SK-N-SH (cell line): ENCODE measurements around the gene NETO2. TPM values are rescaled to one million over a fixed set of nuclear protein-coding genes. Genes with fewer than 3 reads are reported as not detected.

Experiments used
- CTCF ChIA-PET: fragments of 300-600, 350-600 bp; formaldehyde crosslinking; extraction: SDS; loops from one replicate; lab custom pipeline; 2021; lab: Yijun Ruan, JAX
- POLR2A ChIA-PET: fragments of 350-600 bp; sonication (Branson Sonifier 250); formaldehyde crosslinking; extraction: SDS; loops from one replicate; lab custom pipeline; 2020; ENCODE audit warnings: antibody characterized with exemption, inconsistent platforms; lab: Yijun Ruan, JAX
- DNase-seq: peaks from one replicate; pipeline ENCODE4 v3.0.0; 2012
- H2AFZ ChIP-seq: fragments of 200-600 bp; sonication (generic); 2 replicates; pipeline ENCODE4 v1.8.1; 2016; ENCODE audit warnings: antibody characterized with exemption, mild to moderate bottlenecking, low read depth
- H3F3A ChIP-seq: fragments of 200-600 bp; sonication (generic); replicated peaks from 2 replicates; pipeline ENCODE3; 2016; ENCODE audit warnings: antibody characterized with exemption, mild to moderate bottlenecking; ENCODE audit not compliant: insufficient read depth
- H3K27ac ChIP-seq, 2 experiments: fragments of 200-500 bp in 1 of 2; fragments of 200-600 bp in 1 of 2; sonication (Bioruptor generic) in 1 of 2; sonication (generic), shearing (Covaris generic) in 1 of 2; 2 replicates each; pipeline versions ENCODE4 v1.5.1 to v1.6.1; 2014 to 2016; ENCODE audit warnings: low read depth in 2 of 2, inconsistent platforms in 1 of 2, low read length in 1 of 2, mild to moderate bottlenecking in 1 of 2, mixed read lengths in 1 of 2
- H3K27me3 ChIP-seq: fragments of 200-600 bp; sonication (generic), shearing (Covaris generic); 2 replicates; pipeline ENCODE4 v1.6.1; 2016; ENCODE audit warnings: mixed run types; ENCODE audit not compliant: insufficient read depth
- H3K36me3 ChIP-seq, 2 experiments: fragments of 200-500 bp in 1 of 2; fragments of 200-600 bp in 1 of 2; sonication (Bioruptor generic) in 1 of 2; sonication (generic) in 1 of 2; replicated peaks in 1 of 2; 2 replicates each; pipeline versions ENCODE3 to v1.5.1; 2014 to 2016; ENCODE audit warnings: low read length in 1 of 2, mild to moderate bottlenecking in 1 of 2; ENCODE audit not compliant: insufficient read depth in 2 of 2, control insufficient read depth in 1 of 2
- H3K4me1 ChIP-seq, 2 experiments: fragments of 200-500 bp in 1 of 2; fragments of 200-600 bp in 1 of 2; sonication (Bioruptor generic) in 1 of 2; sonication (generic), shearing (Covaris generic) in 1 of 2; 2 replicates each; pipeline versions ENCODE4 v1.5.1 to v1.6.1; 2014 to 2016; ENCODE audit warnings: low read depth in 1 of 2, low read length in 1 of 2, mixed run types in 1 of 2; ENCODE audit not compliant: insufficient read depth in 2 of 2, control insufficient read depth in 1 of 2
- H3K4me2 ChIP-seq: fragments of 200-600 bp; sonication (generic), shearing (Covaris generic); 2 replicates; pipeline ENCODE4 v1.6.1; 2017; ENCODE audit warnings: mixed run types
- H3K4me3 ChIP-seq, 2 experiments: fragments of 200-500 bp in 1 of 2; fragments of 200-600 bp in 1 of 2; sonication (Bioruptor generic) in 1 of 2; sonication (generic), shearing (Covaris generic) in 1 of 2; 2 replicates each; pipeline versions ENCODE4 v1.5.1 to v1.8.1; 2014 to 2016; ENCODE audit warnings: low read depth in 2 of 2, inconsistent platforms in 1 of 2, low read length in 1 of 2, mild to moderate bottlenecking in 1 of 2, mixed read lengths in 1 of 2, moderate library complexity in 1 of 2
- H3K79me2 ChIP-seq: fragments of 200-600 bp; sonication (generic); 2 replicates; pipeline ENCODE4 v1.8.1; 2017; ENCODE audit warnings: mild to moderate bottlenecking; ENCODE audit not compliant: insufficient read depth
- H3K9ac ChIP-seq: fragments of 200-600 bp; sonication (generic); 2 replicates; pipeline ENCODE4 v1.6.1; 2017; ENCODE audit warnings: mixed run types
- H3K9me2 ChIP-seq: fragments of 200-600 bp; sonication (generic); 2 replicates; pipeline ENCODE4 v1.6.1; 2017; ENCODE audit warnings: mixed run types
- H3K9me3 ChIP-seq: fragments of 200-600 bp; sonication (generic); 2 replicates; pipeline ENCODE4 v1.6.1; 2017; ENCODE audit warnings: mixed run types, mild to moderate bottlenecking, moderate library complexity
- H4K20me1 ChIP-seq: fragments of 200-600 bp; sonication (generic); 2 replicates; pipeline ENCODE4 v1.6.1; 2017; ENCODE audit warnings: mild to moderate bottlenecking, mixed run types; ENCODE audit not compliant: insufficient read depth
- CTCF ChIP-seq: fragments of 200-600 bp; sonication (generic); IDR thresholded peaks from 2 replicates; pipeline ENCODE4 v1.6.1; 2017; ENCODE audit warnings: antibody characterized with exemption, mild to moderate bottlenecking, moderate library complexity
- EZH2phosphoT487 ChIP-seq: fragments of 200-600 bp; sonication (generic); IDR thresholded peaks from 2 replicates; pipeline ENCODE4 v1.6.1; 2017; ENCODE audit warnings: low read depth, mixed run types, mild to moderate bottlenecking, antibody characterized with exemption, moderate library complexity, borderline replicate concordance
- FOXM1 ChIP-seq: IDR thresholded peaks from 2 replicates; pipeline ENCODE4 v1.4.0; 2012; ENCODE audit warnings: low read depth, mild to moderate bottlenecking
- GABPA ChIP-seq: IDR thresholded peaks from 2 replicates; pipeline ENCODE4 v1.4.0; 2012; ENCODE audit warnings: low read depth, mild to moderate bottlenecking
- GATA2 ChIP-seq: sonication (generic); formaldehyde crosslinking; IDR thresholded peaks from 2 replicates; pipeline ENCODE4 v1.5.0; 2020; ENCODE audit warnings: mild to moderate bottlenecking, missing genetic modification reagents
- NRF1 ChIP-seq: IDR thresholded peaks from 2 replicates; pipeline ENCODE4 v1.6.1; 2012; ENCODE audit warnings: low read depth, mild to moderate bottlenecking, low read length
- RAD21 ChIP-seq: IDR thresholded peaks from 2 replicates; pipeline ENCODE4 v1.6.1; 2012; ENCODE audit warnings: mild to moderate bottlenecking, low read length
- RCOR1 ChIP-seq: fragments of 150-350 bp; IDR thresholded peaks from 2 replicates; pipeline ENCODE4 v1.6.1; 2017; ENCODE audit warnings: antibody characterized with exemption, low read length
- RFX5 ChIP-seq: IDR thresholded peaks from 2 replicates; pipeline ENCODE4 v1.6.1; 2012; ENCODE audit warnings: mild to moderate bottlenecking, improper control_type of control experiment, low read length
- WGBS: methylation state at CpG from one replicate; pipeline ENCODE4 v1.1.6; 2017; ENCODE audit warnings: low lambda C conversion rate; 5-methylcytosine and 5-hydroxymethylcytosine counted together
- polyA plus RNA-seq, 3 experiments: library from polyadenylated mRNA; depleted of rRNA; stranded (reverse); fragments of >200 nt; gene quantifications; 2 replicates each; pipeline ENCODE4 v1.2.3, GENCODE V29; 2012
- TF ChIP-seq, protein P1 (sequence below): IDR thresholded peaks from 2 replicates; pipeline ENCODE4 v1.4.0; 2012; ENCODE audit warnings: low read depth, borderline replicate concordance

Gene NETO2
- polyA plus RNA-seq, 1 of the 3 experiments (the other 2 are of a cell fraction): 48.8 TPM

DNA sequence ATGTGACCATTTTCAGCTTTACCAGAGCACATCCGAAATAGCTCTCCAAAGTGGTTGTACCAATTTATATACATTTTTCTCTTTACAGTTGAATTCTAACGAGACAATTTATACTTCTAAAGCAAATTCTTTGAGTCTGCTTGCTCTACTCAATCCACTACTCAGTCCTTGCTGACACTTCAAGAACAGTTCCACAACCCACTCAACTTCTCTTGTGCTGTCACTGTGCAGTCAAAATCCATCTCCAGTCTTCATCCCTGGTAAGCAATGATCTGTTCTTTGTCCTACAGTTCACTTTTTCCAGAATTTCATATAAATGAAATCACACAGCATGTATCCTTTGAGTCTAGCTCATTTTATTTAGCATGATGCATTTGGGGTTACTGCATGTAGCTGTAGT lies 30.6 kb downstream of the NETO2 start:
- CTCF ChIA-PET: no interaction called here
- Histone ChIP-seq H3K4me1 (no peaks in the 10 kb centered on the region), H2AFZ (no peak overlapping the region), H3K4me3 (no peak overlapping the region), H3K79me2 (no peaks in the 10 kb centered on the region), H3K9me2 (no peaks in the 10 kb centered on the region), H3K36me3 (peaks cover 40 to 42% of the 10 kb centered on the region in 2 experiments), H3F3A (peaks cover 6% of the 10 kb centered on the region), H3K9me3 (no peaks in the 10 kb centered on the region), H3K27me3 (no peaks in the 10 kb centered on the region), H3K4me2 (no peak overlapping the region), H3K9ac (no peak overlapping the region), H3K27ac (no peak overlapping the region), H4K20me1 (no peaks in the 10 kb centered on the region)
- 90% methylated on average over 2 of the region's 2 CpGs for WGBS
- POLR2A ChIA-PET: no interaction called here
- no peak for DNase-seq
- TF ChIP-seq EZH2phosphoT487 (no peak), GABPA (no peak)
- TF ChIP-seq, protein P1, sequence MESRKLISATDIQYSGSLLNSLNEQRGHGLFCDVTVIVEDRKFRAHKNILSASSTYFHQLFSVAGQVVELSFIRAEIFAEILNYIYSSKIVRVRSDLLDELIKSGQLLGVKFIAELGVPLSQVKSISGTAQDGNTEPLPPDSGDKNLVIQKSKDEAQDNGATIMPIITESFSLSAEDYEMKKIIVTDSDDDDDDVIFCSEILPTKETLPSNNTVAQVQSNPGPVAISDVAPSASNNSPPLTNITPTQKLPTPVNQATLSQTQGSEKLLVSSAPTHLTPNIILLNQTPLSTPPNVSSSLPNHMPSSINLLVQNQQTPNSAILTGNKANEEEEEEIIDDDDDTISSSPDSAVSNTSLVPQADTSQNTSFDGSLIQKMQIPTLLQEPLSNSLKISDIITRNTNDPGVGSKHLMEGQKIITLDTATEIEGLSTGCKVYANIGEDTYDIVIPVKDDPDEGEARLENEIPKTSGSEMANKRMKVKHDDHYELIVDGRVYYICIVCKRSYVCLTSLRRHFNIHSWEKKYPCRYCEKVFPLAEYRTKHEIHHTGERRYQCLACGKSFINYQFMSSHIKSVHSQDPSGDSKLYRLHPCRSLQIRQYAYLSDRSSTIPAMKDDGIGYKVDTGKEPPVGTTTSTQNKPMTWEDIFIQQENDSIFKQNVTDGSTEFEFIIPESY: no peak

DNA sequence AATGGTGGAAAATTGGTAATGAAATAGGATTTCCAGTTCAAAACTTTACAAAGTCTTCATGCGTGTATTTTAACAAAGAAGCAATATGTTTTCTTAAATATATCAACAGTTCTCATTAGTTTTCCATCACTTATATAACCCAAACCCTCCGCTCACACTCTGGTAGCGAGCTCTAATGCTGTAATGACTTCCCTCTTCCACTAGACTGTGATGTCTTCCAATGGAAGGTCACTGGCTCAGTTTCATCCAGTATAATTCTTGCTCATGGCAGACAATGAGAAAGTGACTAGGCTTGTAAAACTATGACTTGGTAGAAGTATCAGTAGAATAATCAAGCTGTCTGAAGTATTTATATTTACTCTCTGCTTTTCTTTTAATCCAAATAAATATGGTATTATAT lies 32.8 kb downstream of the NETO2 start:
- no peaks in the 10 kb centered on the region for H3K4me1 ChIP-seq

More for the DNA sequence above, 32.8 kb downstream of the NETO2 start:
- WGBS: 95% methylated on average over 3 of the region's 3 CpGs
- Histone ChIP-seq H2AFZ (no peak overlapping the region), H3K79me2 (no peaks in the 10 kb centered on the region), H3K4me3 (no peak overlapping the region), H3K27me3 (no peaks in the 10 kb centered on the region), H3K9me3 (no peaks in the 10 kb centered on the region), H3F3A (peaks cover 6% of the 10 kb centered on the region), H4K20me1 (no peaks in the 10 kb centered on the region), H3K4me2 (no peak overlapping the region), H3K36me3 (peaks cover 30 to 46% of the 10 kb centered on the region in 2 experiments), H3K9me2 (no peaks in the 10 kb centered on the region)
- peak; percentile 10 for DNase-seq
- TF ChIP-seq CTCF: peak; percentile 17; the same call in 1 of the 2 replicates
- TF ChIP-seq GATA2: no peak
- TF ChIP-seq RCOR1: no peak
- TF ChIP-seq NRF1: no peak
- no peak for TF ChIP-seq RFX5
- TF ChIP-seq EZH2phosphoT487: no peak
- peak; percentile 32; the same call in 1 of the 2 replicates for TF ChIP-seq RAD21
- TF ChIP-seq, protein P1: no peak
- no peak for TF ChIP-seq FOXM1
- TF ChIP-seq, all 33 proteins: peak for 2
- POLR2A ChIA-PET: no interaction called here
- H3K27ac ChIP-seq: no peak overlapping the region
- CTCF ChIA-PET: interaction anchor here (0.7 to 1.4 kb wide), 4 partner anchors 9 to 1048 kb away, joined by 3 to 4 read pairs (median 4); no protein-coding TSS in a partner anchor
- no peak overlapping the region for H3K9ac ChIP-seq
